ENCODE measurements around the gene KCNJ8.

KCNJ8 gene

DNA sequence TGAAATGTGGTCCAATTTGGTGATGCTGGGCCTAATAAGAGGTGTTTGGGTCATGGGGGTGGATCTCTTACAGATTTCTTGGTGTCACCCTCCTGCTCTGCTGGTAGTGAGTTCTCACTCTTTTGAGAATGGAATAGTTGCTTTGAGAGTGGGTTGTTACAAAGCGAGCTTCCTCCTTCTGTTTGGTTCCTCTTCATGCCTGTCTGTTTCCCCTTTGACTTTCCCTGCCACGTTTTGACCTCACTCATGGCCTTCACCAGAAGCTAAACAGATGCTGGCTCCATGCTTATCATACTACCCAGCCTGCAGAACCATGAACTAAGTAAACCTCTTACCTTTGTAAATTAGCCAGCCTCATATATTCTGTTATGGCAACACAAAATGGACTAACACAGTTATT is 59.1 kb downstream of the KCNJ8 start:
- no peak for DNase-seq (ENCODE audit: low read depth, low spot score)

Measured in smooth muscle cell of the brain vasculature (primary cell).